Stomach (tissue), 9 donors: ENCODE data around the gene ACP4. TPM values are rescaled to one million over a fixed set of nuclear protein-coding genes. Genes with fewer than 3 reads are reported as not detected.

Experiments used
- DNase-seq, 2 donors: peaks; one replicate each; pipeline versions ENCODE4 v3.0.0 to v3.0.0-alpha.2; 2013 to 2019
- H3K27ac ChIP-seq, 5 donors: fragments of 200-600 bp in 4 of 5; sonication (generic) in 4 of 5; one replicate each; pipeline ENCODE4 v1.5.1; 2013 to 2019; ENCODE audit warnings: mild to moderate bottlenecking in 1 of 5, moderate library complexity in 1 of 5
- H3K27me3 ChIP-seq, 3 donors: fragments of 200-600 bp; sonication (generic); one replicate each; pipeline ENCODE4 v1.5.1; 2017 to 2019; ENCODE audit warnings: mixed run types in 1 of 3
- H3K36me3 ChIP-seq, 4 donors: fragments of 200-600 bp; sonication (generic); 1 replicate in 3 of 4; 2 replicates in 1 of 4; pipeline ENCODE4 v1.5.1; 2016 to 2019
- H3K4me1 ChIP-seq, 4 donors: fragments of 200-600 bp; sonication (generic); one replicate each; pipeline ENCODE4 v1.5.1; 2016 to 2019
- H3K4me3 ChIP-seq, 4 donors: fragments of 200-600 bp; sonication (generic) in 3 of 4; one replicate each; pipeline ENCODE4 v1.5.1; 2016 to 2019; ENCODE audit warnings: mild to moderate bottlenecking in 1 of 4
- H3K9me3 ChIP-seq, 4 donors: fragments of 200-600 bp; sonication (generic); one replicate each; pipeline ENCODE4 v1.5.1; 2016 to 2019
- EP300 ChIP-seq: sonication (generic); formaldehyde crosslinking; IDR thresholded peaks from one replicate; pipeline ENCODE4 v1.6.1; 2017; ENCODE audit warnings: antibody characterized with exemption
- POLR2A ChIP-seq, 4 donors: fragments of 450-650 bp; IDR thresholded peaks; one replicate each; pipeline ENCODE4 v1.6.1; 2016; ENCODE audit warnings: antibody characterized with exemption in 4 of 4, control low read depth in 2 of 4, mild to moderate bottlenecking in 1 of 4, moderate library complexity in 1 of 4
- POLR2AphosphoS5 ChIP-seq, 3 donors: sonication (generic); formaldehyde crosslinking; IDR thresholded peaks; one replicate each; pipeline ENCODE4 v1.6.1; 2016; ENCODE audit warnings: antibody characterized with exemption in 3 of 3
- WGBS, 5 donors: extraction: QIAGEN DNeasy Blood & Tissue Kit in 3 of 5; methylation state at CpG; one replicate each; pipeline versions ENCODE4 v1.1.5 to v1.1.7; 2013 to 2018; 5-methylcytosine and 5-hydroxymethylcytosine counted together
- intact Hi-C: fragments of 100-400 bp; cut with DNase I; formaldehyde crosslinking; loops from one replicate; pipeline ENCODE4 v1.15.1; 2023; ENCODE audit warnings: low total_unique reads
- polyA plus RNA-seq, 3 donors: library from polyadenylated mRNA; stranded (reverse); fragments of 200-250 nt; gene quantifications; one replicate each; pipeline ENCODE4 v1.2.3, GENCODE V29; 2013
- total RNA-seq, 5 donors: library from RNA; depleted of rRNA; stranded (reverse); fragments of >200 nt; gene quantifications; one replicate each; pipeline versions ENCODE4 v1.1.0 to v1.2.3, GENCODE V29; 2014 to 2016
- TF ChIP-seq, protein P1 (sequence below), 7 experiments: fragments of 450-650 bp in 4 of 7; fragments of 200-600 bp in 3 of 7; sonication (generic) in 3 of 7; IDR thresholded peaks; one replicate each; pipeline ENCODE4 v1.5.1; 2016 to 2019; ENCODE audit warnings: antibody characterized with exemption in 7 of 7, control low read depth in 2 of 7, mild to moderate bottlenecking in 1 of 7
- donor health status: healthy with polysubstance abuse.
- donor health status: Bipolar disorder and iron deficiency.
- donor health status: healthy.

ACP4 gene
- total and polyA plus RNA-seq, 8 donors: not detected

DNA sequence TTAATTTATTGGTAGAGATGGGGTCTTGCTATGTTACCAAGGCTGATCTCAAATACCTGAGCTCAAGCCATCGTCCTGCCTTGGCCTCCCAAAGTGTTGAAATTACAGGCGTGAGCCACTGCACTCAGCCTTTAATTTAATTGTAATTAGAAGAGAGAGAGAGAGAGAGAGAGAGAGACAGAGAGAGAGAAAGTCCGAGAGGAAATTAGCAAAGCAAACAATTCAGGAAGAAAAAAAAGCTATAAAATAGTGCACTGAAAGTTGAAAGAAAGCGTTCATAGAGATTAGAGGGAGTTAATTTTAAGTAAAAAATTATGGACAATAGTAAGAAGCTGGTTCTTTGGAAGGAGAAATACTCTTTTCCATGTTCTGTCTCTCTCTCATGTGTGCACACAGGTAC, 13.0 kb upstream of the ACP4 start:
- Histone ChIP-seq H3K27ac (no peak overlapping the region), H3K4me1 (no peaks in the 10 kb centered on the region), H3K4me3 (no peak overlapping the region), H3K36me3 (no peaks in the 10 kb centered on the region), H3K9me3 (peaks cover 0 to 15% (median 8%) of the 10 kb centered on the region in 4 donors), H3K27me3 (peaks cover 3 to 99% (median 55%) of the 10 kb centered on the region in 3 donors)
- no peak for TF ChIP-seq POLR2AphosphoS5 (IDR thresholded peaks at IDR 0.05)
- TF ChIP-seq, protein P1, sequence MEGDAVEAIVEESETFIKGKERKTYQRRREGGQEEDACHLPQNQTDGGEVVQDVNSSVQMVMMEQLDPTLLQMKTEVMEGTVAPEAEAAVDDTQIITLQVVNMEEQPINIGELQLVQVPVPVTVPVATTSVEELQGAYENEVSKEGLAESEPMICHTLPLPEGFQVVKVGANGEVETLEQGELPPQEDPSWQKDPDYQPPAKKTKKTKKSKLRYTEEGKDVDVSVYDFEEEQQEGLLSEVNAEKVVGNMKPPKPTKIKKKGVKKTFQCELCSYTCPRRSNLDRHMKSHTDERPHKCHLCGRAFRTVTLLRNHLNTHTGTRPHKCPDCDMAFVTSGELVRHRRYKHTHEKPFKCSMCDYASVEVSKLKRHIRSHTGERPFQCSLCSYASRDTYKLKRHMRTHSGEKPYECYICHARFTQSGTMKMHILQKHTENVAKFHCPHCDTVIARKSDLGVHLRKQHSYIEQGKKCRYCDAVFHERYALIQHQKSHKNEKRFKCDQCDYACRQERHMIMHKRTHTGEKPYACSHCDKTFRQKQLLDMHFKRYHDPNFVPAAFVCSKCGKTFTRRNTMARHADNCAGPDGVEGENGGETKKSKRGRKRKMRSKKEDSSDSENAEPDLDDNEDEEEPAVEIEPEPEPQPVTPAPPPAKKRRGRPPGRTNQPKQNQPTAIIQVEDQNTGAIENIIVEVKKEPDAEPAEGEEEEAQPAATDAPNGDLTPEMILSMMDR (IDR thresholded peaks at IDR 0.05): no peak
- no peak for TF ChIP-seq EP300
- TF ChIP-seq POLR2A (IDR thresholded peaks at IDR 0.05): no peak
- no peak for DNase-seq
- intact Hi-C loops: no loop called here
- WGBS, 5 donors: 39 to 46% (median 43%) methylated on average over 4 of the region's 4 CpGs

DNA sequence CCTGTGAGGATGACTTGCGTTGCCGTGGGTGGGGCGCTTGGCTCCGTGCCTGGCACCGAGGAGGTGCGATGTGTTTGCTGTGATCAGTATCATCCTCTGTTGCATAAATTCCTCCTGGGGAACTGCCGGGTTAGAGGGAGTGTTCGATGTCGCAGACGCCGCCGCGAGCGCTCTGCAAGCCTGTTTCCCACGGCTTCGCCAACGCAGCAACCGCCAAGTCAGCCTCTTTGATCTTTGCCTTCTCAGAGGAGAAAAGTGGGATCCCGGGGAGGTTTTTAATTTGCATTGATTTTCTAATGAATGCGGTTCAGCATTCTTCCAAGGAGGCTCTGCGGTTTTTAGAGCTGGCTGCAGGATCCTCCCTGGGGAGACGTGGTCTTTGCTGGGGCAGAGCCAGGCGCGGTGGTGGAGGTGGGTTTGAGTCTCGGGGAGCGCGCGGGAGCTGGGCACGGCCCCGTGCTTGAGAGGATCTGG, 12.3 kb upstream of the ACP4 start:
- H3K27me3 ChIP-seq: peaks cover 3 to 99% (median 58%) of the 10 kb centered on the region in 3 donors
- H3K4me3 ChIP-seq: no peak overlapping the region
- no peak overlapping the region for H3K27ac ChIP-seq
- TF ChIP-seq EP300: no peak
- TF ChIP-seq POLR2A (IDR thresholded peaks at IDR 0.05): no peak
- no peak for TF ChIP-seq POLR2AphosphoS5 (IDR thresholded peaks at IDR 0.05)
- TF ChIP-seq, protein P1 (IDR thresholded peaks at IDR 0.05): no peak
- intact Hi-C loops: no loop called here
- WGBS, 5 donors: 1 to 4% (median 3%) methylated on average over 28 to 30 of the region's 30 CpGs
- peaks cover 0 to 9% (median 8%) of the 10 kb centered on the region in 4 donors for H3K9me3 ChIP-seq
- H3K36me3 ChIP-seq: no peaks in the 10 kb centered on the region
- DNase-seq: no peak
- H3K4me1 ChIP-seq: no peaks in the 10 kb centered on the region

DNA sequence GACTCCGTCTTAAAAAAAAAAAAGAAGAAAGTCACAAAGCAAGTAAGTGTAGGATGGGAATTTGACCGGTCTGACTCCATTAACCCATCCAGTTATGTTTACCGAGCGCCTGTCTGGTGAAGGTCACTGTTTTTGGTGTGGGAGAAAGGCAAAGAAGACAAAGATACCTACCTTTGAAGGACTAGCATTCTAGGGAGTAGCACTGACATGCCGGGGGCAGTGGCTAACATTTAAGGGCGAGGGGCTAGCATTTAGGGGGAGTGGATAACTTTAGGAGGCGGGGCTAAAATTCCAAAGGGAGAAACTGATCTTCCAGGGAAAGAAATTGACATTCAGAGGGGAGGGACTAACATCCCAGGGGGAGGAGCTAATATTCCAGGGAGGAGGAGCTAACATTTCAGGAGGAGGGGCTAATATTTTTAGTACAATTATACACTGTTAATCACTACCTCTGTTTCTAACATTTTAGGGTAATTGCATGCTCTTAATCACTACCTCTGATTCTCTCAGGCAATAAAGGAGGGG, 11.2 kb upstream of the ACP4 start:
- TF ChIP-seq POLR2AphosphoS5 (IDR thresholded peaks at IDR 0.05): no peak
- no peak for TF ChIP-seq POLR2A (IDR thresholded peaks at IDR 0.05)
- TF ChIP-seq EP300: no peak
- TF ChIP-seq, protein P1 (IDR thresholded peaks at IDR 0.05): no peak
- no peak for DNase-seq
- H3K9me3 ChIP-seq: peaks cover 0 to 9% (median 8%) of the 10 kb centered on the region in 4 donors
- H3K4me1 ChIP-seq: peaks cover 0 to 9% (median 3%) of the 10 kb centered on the region in 4 donors
- H3K27ac ChIP-seq: no peak overlapping the region
- 42 to 65% (median 53%) methylated on average over 7 of the region's 7 CpGs for WGBS, 5 donors
- H3K4me3 ChIP-seq: no peak overlapping the region
- intact Hi-C loops: no loop called here
- H3K27me3 ChIP-seq: peaks cover 3 to 93% (median 61%) of the 10 kb centered on the region in 3 donors
- no peaks in the 10 kb centered on the region for H3K36me3 ChIP-seq

DNA sequence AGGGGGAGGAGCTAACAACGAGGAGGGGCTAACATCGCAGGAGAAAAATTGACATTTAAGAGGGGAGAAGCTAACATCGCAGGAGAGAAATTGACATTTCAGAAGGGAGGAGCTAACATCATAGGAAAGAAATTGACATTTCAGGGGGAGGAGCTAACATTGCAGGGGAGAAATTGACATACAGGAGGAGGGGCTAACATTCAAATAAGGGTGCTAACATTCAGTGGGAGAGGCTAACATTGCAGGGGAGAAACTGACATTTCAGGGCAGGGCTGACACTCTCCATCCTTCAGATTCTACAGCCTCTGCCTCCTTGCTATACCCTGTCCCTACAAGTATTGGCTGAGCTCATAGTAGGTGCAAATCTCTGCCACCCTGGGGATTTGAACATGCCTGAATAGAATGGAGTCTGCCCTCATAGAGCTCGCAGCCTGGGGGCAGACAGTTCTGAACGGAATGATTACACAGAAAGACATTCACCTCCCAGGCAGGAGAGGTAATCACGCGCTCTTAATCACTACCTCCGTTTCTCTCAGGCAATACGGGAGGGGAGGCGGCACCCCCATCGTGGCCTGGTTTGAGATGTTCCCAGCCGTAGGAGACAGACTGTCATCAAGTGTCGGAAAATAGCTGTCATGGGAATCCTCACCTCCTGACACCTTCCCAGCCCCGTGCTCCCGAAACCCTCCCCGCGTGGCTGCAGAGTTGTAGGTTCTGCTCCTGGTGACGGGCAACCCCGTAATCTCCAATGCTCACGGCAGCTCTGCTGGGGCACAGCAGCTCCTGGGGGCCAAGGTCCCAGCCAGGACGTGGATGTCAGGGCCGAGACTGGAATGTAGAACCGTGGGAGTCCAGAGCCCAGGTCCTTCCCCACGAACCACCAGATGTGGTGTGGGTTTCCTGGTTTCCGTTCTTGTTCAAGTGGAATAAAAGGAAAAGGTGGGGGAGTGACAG, 10.4 kb upstream of the ACP4 start:
- 42 to 51% (median 48%) methylated on average over 22 to 25 of the region's 25 CpGs for WGBS, 5 donors
- intact Hi-C loops: no loop called here
- DNase-seq: no peak

More for the DNA sequence above, 10.4 kb upstream of the ACP4 start:
- TF ChIP-seq POLR2AphosphoS5 (IDR thresholded peaks at IDR 0.05): no peak
- no peak for TF ChIP-seq EP300
- TF ChIP-seq, protein P1 (IDR thresholded peaks at IDR 0.05): no peak
- TF ChIP-seq POLR2A (IDR thresholded peaks at IDR 0.05): no peak
- Histone ChIP-seq H3K4me1 (peaks cover 0 to 10% (median 3%) of the 10 kb centered on the region in 4 donors), H3K9me3 (peaks cover 0 to 9% (median 8%) of the 10 kb centered on the region in 4 donors), H3K27ac (no peak overlapping the region), H3K4me3 (no peak overlapping the region), H3K36me3 (no peaks in the 10 kb centered on the region), H3K27me3 (peaks cover 3 to 86% (median 59%) of the 10 kb centered on the region in 3 donors)
